ENCODE results near the gene NOG.

The NOG gene

DNA sequence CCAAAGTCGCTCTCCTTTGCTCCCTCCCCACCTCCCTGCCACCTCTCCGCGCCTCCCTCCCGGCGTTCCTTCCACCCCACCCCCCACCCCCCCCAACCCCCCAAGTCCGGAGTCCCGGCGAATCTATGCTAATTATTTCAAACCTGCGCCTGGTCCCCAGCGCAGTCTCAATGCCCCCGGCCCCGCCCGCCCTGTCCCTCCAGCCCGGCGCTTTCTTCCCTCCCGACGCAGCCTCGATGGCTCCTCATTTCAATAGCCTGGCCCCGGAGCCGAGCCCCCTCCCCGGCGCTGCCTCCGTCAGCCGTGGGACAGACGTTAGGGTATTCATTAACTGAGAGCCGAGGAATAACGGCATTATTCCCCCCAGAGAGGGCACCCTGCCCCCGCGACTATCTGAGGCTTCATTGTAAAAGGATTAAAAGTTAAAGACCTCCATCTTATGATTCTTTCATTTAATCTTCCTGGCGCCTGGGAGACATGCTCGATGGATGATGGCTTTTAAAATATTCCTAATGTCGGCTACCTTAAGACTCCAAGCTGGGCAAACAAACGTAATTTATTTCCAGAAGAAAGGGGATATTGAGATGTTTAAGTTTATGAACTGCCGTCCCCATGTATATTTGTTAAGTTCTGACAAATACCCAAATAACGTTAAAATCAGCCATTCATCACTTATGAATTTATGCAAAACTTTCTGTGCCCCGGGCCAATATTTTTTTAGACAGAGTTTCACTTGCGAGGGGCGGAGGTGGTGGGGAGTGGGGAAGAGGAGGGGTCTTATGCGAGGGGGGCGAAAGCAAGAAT lies 3.4 kb downstream of the NOG start:
- DNase-seq (ENCODE audit: low spot score) = peak; percentile 49
- no peak for FAIRE-seq

DNA sequence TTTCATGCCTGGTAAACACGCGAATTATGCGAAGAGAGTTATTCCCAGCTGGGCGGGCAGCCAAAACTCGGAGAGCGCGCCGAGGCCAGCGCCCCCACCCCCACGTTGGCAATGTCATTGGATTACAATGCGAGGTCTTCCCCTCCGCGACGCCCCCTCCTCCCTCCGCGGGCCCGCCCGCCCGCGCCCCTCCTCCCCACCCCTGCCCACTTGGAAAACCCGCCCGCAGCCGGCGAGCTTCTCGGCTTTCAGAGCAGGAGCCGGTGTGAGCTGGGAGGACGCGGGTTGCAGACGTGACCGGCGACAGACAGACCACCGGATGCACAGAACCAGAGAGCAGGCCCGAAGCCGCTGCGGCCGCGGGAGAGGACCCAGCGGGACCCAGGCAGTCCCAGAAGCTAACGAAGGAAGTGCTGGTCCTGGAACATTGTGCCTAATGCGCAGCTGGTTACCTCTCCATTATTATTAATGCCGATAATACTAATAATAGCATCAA lies 4.0 kb downstream of the NOG start:
- DNase-seq (ENCODE audit: low spot score) (peak; percentile 56), FAIRE-seq (no peak)

DNA sequence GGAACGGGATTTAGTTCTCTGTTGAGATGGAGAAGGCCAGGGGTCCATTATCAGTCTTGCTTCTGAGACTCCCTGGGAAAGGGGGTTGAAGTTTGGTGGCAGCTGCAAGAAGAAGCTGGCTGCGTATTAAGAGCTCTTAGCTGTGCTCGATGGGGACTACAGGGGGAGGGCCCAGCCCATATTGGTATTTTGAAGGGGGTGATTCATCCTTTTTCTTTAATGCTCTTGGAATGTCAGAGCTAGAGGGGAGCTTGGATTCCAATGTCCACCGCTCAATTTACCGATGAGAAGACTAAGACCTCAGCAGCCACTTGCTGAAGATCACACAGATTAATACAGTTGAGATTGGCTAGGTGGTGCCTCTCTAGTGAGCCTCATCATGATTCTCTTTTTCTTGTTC lies 5.0 kb downstream of the NOG start:
- FAIRE-seq = no peak
- DNase-seq (ENCODE audit: low spot score) = peak; percentile 65

DNA sequence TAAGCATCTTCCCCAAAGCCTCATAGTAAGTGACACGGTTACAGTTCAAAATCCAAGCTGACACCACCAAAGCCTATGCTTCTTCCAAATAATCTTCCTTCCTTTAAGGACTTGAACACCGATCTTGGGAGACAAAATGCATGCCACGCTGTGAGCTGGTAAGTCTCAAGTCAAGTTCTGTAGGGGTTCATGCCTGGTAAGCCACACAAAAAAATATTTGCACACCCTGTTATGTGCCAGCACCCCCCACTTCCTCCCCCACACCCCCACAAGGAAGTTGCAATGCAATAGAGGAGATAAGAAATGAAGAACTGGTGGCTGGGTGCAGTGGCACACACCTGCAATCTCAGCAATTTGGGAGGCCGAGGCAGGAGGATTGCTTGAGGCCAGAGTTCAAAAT lies 5.6 kb downstream of the NOG start:
- FAIRE-seq = no peak
- DNase-seq (ENCODE audit: low spot score) = no peak

DNA sequence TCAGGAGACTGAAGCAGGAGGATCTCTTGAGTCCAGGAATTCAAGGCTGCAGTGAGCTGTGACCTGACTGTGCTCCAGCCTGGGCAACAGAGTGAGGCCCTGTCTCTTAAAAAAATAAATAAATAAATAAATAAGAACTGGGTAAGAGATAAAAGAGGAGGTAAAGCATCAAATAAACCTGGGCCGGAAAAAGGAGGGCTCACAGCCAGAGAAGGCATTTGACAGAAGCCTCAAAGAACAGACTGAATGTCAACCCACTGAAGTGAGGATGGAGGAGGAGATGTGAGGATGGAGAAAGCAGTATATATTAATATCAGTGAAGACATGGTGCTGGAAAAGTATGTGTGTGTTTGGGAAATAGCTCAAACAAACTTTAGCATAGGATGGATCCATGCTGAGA lies 6.1 kb downstream of the NOG start:
- no peak for FAIRE-seq
- no peak for DNase-seq (ENCODE audit: low spot score)

DNA sequence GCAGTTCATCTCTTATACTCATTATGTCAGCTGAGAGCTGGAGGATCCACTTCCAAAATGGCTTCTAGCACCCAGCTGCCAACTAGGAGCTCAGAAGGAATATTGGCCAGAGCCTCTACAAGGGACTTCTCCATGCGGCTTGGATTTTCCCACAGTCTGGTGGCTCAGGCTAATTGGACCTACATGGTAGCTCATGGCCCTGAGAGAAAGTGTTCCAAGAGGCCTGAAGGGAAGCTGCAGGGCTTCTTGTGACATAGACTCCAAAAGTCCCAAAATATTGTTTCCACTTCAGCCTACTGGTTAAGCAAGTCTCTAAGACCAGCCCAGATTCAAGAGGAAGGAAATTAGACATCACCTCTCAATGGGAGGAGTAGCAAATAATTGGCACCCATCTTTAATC lies 6.8 kb downstream of the NOG start:
- DNase-seq (ENCODE audit: low spot score) (no peak), FAIRE-seq (no peak)

DNA sequence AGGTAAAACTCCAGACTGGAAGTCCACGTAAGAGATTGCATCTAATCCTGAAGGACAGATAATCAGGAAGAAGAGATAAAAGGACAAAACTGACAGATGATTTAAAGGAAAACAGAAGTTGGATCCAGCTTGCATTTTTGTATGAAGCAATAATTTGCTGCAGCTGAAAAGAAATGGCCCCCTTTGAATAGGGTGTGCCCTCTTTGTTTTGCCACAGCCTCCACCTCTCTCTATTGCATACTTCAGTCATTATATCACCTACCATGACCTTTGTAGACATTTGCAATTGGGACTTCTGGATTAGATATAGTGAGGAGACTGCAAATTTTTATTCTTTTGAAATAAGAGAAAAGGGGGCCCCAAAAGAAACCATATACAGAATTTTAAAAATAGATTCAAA lies 8.1 kb downstream of the NOG start:
- no peak for FAIRE-seq
- no peak for DNase-seq (ENCODE audit: low spot score)

DNA sequence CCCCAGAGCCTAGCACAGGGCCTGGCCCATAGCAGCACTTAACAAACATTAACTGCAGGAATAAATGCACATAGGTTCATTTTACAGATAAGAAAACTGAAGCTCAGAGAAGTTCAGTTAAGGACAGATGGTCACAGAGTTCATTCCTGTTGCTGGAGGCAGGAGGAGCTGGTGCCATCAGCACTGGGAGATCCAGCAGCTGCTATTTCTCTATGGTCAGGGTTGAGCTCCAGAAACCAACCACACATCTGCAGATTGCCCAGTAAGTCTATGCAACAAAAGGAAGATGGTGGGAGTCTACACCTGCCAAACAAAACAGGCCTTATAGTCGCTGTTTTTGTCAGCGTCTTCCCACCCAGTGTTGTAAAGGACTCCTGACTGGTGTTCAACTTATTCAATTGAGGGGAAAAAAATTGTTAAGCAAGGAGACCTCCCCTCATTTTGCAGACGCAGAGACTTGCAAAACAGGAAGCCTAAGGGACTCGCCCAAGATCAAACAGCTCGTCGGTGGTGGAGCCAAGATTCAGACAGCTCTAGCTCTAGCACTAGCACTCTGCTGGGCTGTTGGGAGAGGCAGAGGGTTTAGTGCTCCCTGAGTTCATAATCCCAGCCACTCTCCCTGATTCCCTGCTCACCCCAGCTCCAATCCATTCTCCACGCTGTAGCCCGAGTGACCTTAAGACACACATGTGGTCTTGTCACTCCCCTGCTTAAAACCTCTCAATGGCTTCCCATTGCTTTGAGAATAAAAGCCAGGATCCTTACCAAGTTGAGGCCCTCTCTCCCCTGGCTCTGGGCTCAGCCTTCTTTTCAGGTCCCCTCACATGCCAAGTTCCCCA lies 9.0 kb downstream of the NOG start:
- no peak for DNase-seq (ENCODE audit: low spot score)
- no peak for FAIRE-seq

DNA sequence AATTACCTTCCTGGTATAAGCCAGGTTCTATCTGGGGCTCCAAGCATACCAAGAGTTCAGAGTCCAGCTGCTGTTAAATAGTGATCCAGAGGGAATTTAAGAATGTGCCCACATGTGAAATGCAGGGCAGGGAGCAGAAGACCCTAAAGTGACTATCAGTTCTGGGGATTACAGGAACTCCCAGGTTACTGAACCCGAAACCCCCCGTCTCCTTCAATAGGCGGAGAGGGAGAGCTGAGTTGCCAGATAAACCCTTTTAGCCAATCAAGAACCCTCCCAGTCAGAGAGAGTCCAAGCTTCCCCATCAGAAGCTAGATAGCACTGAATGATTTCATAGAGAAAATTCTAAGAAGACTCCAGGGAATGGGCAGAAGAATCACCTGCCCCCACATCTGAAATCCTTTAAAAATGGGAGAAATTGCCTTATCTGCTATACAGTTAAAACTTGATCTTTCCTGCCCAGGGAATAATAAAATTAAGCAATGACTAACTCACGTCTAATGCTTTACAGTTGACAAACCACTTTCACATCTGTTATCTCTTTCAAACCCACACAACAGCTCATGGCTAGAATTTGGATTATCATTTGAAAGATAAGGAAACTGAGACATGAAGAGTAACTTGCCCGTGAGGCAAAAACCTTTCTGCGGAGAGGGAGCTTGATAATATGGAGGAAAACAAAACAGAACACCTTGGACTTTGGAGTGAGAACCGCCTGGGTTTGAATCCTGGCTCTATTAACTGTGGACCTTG lies 10.2 kb downstream of the NOG start:
- DNase-seq (ENCODE audit: low spot score) (no peak), FAIRE-seq (no peak)

DNA sequence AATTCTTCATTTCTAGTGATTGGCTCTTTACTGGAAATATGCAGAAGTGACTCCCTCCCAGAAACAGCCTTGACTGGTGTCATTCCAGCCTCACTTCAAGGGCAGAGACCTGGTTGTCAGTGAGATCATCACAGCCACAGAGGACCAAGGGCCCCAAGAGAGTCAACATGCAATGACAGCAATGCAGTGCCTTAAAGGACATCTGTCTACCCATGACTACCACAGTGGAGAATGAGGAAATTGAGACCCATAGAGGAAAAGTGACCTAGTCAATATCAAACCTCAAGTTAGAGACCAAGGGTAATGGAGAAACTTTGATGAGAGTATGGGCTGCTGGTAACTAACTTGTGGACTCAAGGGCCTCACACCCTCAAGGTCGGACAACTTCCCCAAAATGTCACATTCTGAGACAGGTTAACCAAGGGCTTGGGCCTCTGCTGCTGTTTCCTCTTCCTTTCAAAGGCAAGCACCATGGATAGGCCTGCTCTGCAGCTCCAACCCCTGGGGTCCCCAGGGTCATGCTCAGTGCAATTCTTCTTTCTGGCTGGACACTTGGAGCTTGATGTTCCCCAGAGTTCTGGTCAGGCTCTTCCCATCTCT lies 11.3 kb downstream of the NOG start:
- no peak for DNase-seq (ENCODE audit: low spot score)
- FAIRE-seq = no peak

DNA sequence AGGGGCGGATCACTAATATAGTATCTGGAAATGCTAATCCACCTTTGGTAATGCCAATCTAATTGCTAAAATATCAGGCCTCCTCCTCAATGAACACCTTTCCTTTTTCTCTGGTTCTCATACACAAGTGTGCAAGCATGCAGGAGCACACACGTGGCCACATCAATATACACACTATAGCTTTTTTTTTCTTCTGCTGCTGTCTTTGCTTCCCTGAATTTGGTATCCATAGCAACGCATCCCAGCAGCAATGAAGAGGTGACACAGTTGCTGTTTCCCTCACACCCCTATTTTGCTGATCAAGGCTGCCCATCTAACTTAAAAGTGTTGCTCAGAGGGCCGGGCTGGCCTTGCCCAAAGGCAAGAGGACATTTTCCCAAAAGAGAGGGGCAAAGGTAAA lies 15.4 kb downstream of the NOG start:
- DNase-seq (ENCODE audit: low spot score) (no peak), FAIRE-seq (no peak)

DNA sequence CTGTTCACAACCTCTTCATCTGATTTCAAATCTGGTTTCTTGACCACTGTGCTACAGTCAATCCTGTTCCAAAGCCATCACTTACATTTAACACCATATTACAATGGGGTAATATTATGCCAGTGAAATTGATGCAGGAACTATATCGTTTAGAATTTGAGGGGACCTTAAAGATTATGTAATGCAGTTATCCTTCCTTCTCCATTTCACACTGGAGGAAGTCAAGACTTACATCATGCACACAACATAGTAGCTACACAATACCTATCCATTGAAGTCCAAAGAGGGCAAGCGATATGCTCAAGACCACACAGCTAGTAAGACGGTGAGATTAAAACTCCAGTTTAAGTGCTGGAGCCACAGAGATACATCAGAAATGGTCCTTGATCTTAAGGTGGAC lies 16.8 kb downstream of the NOG start:
- FAIRE-seq = no peak

DNA sequence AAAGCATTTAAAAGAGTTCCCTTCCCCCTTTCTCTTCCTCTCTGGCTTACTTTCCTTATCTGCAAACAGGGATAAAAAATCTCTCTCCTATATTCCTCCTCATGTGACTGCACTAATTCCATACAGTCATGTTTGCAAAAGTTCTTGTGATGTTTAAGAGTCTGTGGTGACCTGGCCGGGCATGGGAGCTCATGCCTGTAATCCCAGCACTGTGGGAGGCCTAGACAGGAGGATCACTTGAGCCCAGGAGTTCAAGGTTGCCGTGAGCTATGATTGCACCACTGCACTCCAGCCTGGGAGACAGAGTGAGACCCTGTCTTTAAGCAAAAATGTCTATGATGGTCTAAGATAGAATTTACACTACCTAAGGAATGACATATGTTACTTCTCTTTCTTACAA lies 19.6 kb downstream of the NOG start:
- no peak for FAIRE-seq
- no peak for DNase-seq (ENCODE audit: low spot score)

More for the DNA sequence above, 16.8 kb downstream of the NOG start:
- no peak for DNase-seq (ENCODE audit: low spot score)

DNA sequence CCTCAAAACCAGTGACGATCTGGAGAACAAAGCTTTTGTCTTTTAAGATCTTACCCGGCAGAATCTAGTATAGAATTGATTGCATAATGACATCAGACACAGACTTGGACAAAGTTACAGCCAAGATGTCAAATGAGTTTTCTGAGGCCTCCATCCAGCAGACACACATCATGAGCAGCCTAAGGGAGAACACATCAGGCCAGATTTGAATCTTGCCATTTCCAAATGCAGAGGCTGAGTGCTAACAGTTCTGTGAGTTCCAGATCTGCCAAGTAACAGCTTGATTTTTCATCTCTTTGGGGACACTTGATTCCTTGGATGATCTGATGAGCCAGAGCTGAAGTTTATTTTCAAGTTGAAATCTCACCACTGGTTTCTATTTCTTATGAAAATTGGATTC lies 21.0 kb downstream of the NOG start:
- DNase-seq (ENCODE audit: low spot score) = no peak
- FAIRE-seq = no peak

DNA sequence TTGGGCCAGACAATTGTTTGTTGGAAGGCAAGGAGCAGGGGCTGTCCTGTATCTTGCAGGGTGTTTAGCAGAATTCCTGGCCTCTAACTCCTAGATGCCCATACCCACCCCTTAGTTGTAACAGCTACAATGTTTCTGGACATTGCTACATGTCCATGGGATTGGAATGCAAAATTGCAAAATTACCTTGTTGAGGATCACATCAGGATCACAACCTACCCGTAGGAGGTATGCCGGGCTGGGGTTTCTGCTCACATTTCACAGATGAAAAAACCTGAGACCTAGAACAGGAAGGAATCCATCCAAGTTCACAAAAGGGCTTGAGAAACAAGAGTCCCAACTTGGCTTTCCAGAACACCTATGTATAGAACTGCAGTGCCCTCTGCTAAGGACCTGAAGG lies 22.7 kb downstream of the NOG start:
- no peak for DNase-seq (ENCODE audit: low spot score)
- no peak for FAIRE-seq

DNA sequence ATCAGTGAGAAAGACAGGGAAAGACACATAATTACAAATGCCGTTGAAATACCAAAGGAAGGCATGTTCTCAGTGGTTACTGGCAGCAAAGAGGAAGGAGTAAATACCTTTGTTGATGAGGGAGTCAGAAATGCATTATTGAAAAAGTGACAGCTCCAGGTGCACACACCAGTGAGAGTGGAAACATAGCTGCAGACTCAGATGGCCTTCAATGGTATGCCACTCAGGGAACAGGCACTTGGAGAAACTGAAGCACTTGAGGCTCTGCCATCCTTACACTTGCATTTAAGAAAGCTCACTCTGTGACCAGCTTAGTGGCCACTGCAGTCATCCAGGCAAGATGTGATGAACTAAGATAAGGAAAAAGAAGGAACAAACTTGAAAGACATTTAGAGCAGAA lies 29.9 kb downstream of the NOG start:
- DNase-seq (ENCODE audit: low spot score) (no peak), FAIRE-seq (no peak)

DNA sequence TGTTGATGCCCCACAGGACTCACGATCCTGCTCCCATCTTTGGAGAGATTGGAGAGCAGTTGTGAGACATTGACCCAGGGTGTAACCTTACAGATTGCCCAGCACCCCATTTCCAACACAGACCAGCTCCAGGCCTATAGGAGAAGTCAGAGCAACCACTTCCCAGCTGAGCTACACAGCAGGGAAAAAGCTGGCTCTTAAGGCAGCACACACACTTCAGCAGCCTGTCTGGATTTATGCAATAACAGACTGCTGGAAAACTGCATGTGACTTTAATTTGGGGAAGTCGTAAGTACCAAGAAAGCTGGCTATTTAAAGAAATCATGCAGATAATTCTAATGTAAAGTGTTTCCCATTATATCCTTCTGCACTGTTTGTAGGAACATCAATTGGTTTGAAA lies 30.8 kb downstream of the NOG start:
- DNase-seq (ENCODE audit: low spot score) (no peak), FAIRE-seq (no peak)

DNA sequence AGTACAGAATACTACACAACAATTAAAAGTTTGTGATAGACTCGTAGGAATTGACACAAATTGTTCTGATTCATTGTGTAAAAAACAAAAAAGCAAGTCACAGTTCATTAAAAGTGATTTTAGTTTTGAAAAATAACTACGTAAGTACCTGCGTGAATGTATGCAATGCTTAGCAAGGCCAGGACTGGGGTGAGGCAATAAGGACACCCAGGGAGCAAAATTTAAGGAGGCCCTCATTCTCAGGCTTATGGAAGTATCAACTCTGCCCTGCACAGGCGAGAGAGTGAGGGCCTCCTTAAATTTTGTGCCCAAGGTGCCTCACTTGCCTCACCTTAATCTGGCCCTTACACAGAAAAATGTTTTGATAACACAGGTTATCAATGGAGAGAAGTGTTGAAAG lies 31.4 kb downstream of the NOG start:
- DNase-seq (ENCODE audit: low spot score) (no peak), FAIRE-seq (no peak)

DNA sequence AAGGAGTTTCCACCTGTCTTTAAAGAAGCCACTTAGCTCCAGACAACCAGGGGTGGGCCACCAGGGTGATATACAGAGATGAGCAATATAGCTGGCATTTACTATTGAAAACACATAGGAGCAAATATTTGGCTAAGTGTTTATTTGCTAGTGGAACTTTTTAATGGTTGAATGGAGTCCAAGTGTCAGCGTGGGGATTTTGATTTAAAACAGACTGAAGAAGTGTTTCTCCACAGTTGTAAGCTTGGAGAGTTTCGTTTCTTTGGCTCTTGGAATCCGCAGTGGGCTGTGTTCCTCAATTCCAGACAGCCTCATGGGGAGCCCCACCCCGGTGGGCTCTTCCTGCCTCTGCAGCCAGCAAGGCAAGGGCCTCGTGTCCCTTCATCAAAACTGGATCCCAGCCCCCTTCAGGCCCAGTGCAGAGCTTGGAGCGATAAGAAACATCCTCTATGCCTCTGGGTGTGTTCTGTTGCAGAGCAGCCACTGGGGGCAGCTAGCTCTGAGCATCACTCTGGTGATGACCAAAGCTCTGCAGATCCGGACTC lies 36.1 kb downstream of the NOG start:
- FAIRE-seq = no peak

DNA sequence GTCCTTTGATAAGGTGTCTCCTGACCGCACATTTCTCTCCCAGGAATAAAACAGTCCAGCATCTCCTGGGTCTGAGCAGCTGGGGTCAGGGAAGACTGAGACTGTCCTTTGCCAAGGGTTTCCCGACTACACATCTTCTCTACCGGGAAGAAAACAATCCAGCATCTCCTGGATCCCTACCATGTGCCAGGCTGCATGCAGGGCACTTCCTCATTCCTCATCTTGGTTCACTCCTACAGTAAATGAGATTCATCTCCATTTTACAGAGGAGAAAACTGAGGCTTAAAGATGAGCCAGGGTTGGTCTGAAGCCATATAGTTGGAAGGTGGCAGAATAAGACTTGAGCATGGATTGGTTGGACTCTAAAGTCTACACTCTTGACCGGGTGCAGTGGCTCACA lies 36.7 kb downstream of the NOG start:
- no peak for FAIRE-seq

More for the DNA sequence above, 36.1 kb downstream of the NOG start:
- DNase-seq (ENCODE audit: low spot score) = no peak

DNA sequence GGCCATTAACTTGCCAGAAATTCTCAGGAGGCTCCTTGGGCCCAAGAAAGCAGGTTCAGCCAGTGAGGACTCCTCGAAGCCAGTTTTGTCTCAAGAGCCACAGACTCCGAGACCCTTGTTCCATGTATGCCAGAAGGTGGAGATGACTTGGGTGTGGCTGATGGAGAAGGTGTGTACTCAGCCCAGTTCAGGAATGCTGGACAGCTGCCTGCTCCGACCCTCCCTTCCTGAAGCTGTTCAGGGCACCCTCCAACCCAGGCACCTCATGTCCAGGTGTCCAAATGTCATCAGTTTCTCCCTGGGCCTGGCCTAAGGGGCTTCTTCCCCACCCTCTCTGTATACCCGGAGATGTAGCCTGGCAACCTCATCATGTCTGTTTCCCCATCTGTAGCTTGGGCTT lies 40.2 kb downstream of the NOG start:
- FAIRE-seq = no peak
- DNase-seq (ENCODE audit: low spot score) = no peak

More for the DNA sequence above, 36.7 kb downstream of the NOG start:
- no peak for DNase-seq (ENCODE audit: low spot score)
